MM.1S (cell line): ENCODE results near the gene WWTR1.

Experiments used
- DNase-seq: peaks from one replicate; pipeline ENCODE4 v3.0.0-alpha.2; 2015
- H2AFZ ChIP-seq: fragments of 300-600 bp; sonication (generic); 2 replicates; pipeline ENCODE4 v1.6.0; 2016; ENCODE audit warnings: antibody characterized with exemption, low read length
- H3F3A ChIP-seq: fragments of 300-600 bp; sonication (generic); 2 replicates; pipeline ENCODE4 v1.6.1; 2016; ENCODE audit warnings: mild to moderate bottlenecking, antibody characterized with exemption, low read length, moderate library complexity, mixed read lengths; ENCODE audit not compliant: insufficient read depth
- H3K27ac ChIP-seq: fragments of 300-600 bp; sonication (generic); 2 replicates; pipeline ENCODE4 v1.5.1; 2016; ENCODE audit warnings: mild to moderate bottlenecking, low read length
- H3K27me3 ChIP-seq: fragments of 300-600 bp; sonication (generic); replicated peaks from 2 replicates; pipeline ENCODE4 v1.6.0; 2016; ENCODE audit warnings: low read length; ENCODE audit not compliant: insufficient read depth
- H3K36me3 ChIP-seq: fragments of 300-600 bp; sonication (generic); replicated peaks from 2 replicates; pipeline ENCODE4 v1.6.1; 2016; ENCODE audit warnings: mild to moderate bottlenecking, low read length, mixed read lengths; ENCODE audit not compliant: insufficient read depth
- H3K4me1 ChIP-seq: fragments of 300-600 bp; sonication (generic); 2 replicates; pipeline ENCODE4 v1.6.1; 2016; ENCODE audit warnings: low read length, mixed read lengths
- H3K4me2 ChIP-seq: fragments of 300-600 bp; sonication (generic); 2 replicates; pipeline ENCODE4 v1.6.0; 2016; ENCODE audit warnings: low read depth, low read length
- H3K4me3 ChIP-seq: fragments of 300-600 bp; sonication (generic); 2 replicates; pipeline ENCODE4 v1.5.1; 2016; ENCODE audit warnings: low read length, mixed read lengths
- H3K79me2 ChIP-seq: fragments of 300-600 bp; sonication (generic); 2 replicates; pipeline ENCODE4 v1.6.1; 2016; ENCODE audit warnings: mixed run types, low read length, mixed read lengths
- H3K9ac ChIP-seq: fragments of 300-600 bp; sonication (generic); 2 replicates; pipeline ENCODE4 v1.6.1; 2016; ENCODE audit warnings: low read length, mixed read lengths
- H3K9me2 ChIP-seq: fragments of 300-600 bp; sonication (generic); replicated peaks from 2 replicates; pipeline ENCODE4 v1.6.1; 2016; ENCODE audit warnings: mild to moderate bottlenecking, low read length, mixed read lengths; ENCODE audit not compliant: insufficient read depth
- H3K9me3 ChIP-seq: fragments of 300-600 bp; sonication (generic); replicated peaks from 2 replicates; pipeline ENCODE4 v1.6.1; 2016; ENCODE audit warnings: mild to moderate bottlenecking, low read length, mixed read lengths; ENCODE audit not compliant: insufficient read depth
- H4K20me1 ChIP-seq: fragments of 300-600 bp; sonication (generic); 2 replicates; pipeline ENCODE4 v1.6.1; 2016; ENCODE audit warnings: mild to moderate bottlenecking, low read length, moderate library complexity, mixed read lengths; ENCODE audit not compliant: insufficient read depth
- EZH2 ChIP-seq: fragments of 300-600 bp; sonication (generic); optimal IDR thresholded peaks from 2 replicates; pipeline ENCODE3; 2017; ENCODE audit warnings: low read depth, mild to moderate bottlenecking, antibody characterized with exemption, low read length, mixed read lengths
- EZH2phosphoT487 ChIP-seq: fragments of 300-600 bp; sonication (generic); IDR thresholded peaks from 2 replicates; pipeline ENCODE4 v1.6.1; 2018; ENCODE audit warnings: antibody characterized with exemption, low read length
- TF ChIP-seq, protein P1 (sequence below): fragments of 300-600 bp; sonication (generic); IDR thresholded peaks from 2 replicates; pipeline ENCODE4 v1.5.1; 2016; ENCODE audit warnings: antibody characterized with exemption, low read length, mixed read lengths

WWTR1 gene

DNA sequence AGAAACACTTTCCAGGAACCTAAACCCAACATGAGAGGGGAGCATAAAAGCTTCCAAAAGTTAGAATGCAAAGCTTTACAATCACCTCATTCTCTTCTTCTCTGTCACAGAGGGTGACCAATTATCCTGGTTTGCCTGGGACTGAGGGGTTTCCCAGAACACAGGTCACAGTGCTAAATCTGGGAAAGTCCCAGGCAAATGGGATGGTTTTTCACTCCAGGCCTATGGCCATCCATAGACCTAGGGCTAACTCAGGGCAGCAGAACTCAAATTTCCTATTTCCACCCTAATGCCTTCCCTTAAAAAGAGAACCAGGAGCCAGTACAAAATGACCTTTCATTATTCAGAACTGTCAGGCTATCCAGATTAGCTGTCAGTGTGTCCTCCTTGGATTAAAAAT lies 106.3 kb downstream of the WWTR1 start:
- no peaks in the 10 kb centered on the region for H3K36me3 ChIP-seq
- no peak overlapping the region for H3K4me3 ChIP-seq
- H3K4me1 ChIP-seq = no peaks in the 10 kb centered on the region
- H3K79me2 ChIP-seq = no peaks in the 10 kb centered on the region
- no peaks in the 10 kb centered on the region for H3K9me2 ChIP-seq
- H4K20me1 ChIP-seq = no peaks in the 10 kb centered on the region
- no peaks in the 10 kb centered on the region for H3K27me3 ChIP-seq
- H3K4me2 ChIP-seq = no peak overlapping the region
- DNase-seq = no peak
- H3K27ac ChIP-seq = no peak overlapping the region
- H3F3A ChIP-seq = no peaks in the 10 kb centered on the region
- no peak overlapping the region for H2AFZ ChIP-seq
- TF ChIP-seq EZH2phosphoT487 (no peak), EZH2 (no peak)
- H3K9ac ChIP-seq = no peak overlapping the region
- no peaks in the 10 kb centered on the region for H3K9me3 ChIP-seq

DNA sequence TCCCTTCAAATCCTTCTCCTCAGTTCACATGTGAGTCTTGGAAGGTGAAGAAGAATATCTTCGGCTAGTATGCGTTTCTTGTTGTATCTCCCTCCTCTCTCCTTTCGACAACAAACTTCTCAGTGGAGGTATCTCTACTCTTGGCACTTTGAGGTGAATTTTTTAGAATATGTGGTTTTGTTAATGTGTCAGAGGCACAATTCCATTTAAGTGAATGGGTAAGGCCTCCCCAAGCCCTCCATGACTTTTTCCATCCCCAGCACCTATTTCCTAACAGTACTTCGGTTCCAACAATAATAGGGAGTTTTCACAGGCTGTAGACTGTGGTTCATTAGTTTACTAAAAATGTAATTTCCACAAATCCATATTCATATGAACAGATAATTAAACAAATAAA lies 109.2 kb downstream of the WWTR1 start:
- no peaks in the 10 kb centered on the region for H3K36me3 ChIP-seq
- H3K9me3 ChIP-seq = no peaks in the 10 kb centered on the region
- no peak overlapping the region for H3K9ac ChIP-seq
- H2AFZ ChIP-seq = no peak overlapping the region
- no peaks in the 10 kb centered on the region for H3K9me2 ChIP-seq
- H3K4me3 ChIP-seq = no peak overlapping the region
- no peaks in the 10 kb centered on the region for H3K27me3 ChIP-seq
- DNase-seq = no peak
- no peaks in the 10 kb centered on the region for H3F3A ChIP-seq
- TF ChIP-seq EZH2phosphoT487 = no peak
- TF ChIP-seq EZH2 = no peak
- TF ChIP-seq, protein P1, sequence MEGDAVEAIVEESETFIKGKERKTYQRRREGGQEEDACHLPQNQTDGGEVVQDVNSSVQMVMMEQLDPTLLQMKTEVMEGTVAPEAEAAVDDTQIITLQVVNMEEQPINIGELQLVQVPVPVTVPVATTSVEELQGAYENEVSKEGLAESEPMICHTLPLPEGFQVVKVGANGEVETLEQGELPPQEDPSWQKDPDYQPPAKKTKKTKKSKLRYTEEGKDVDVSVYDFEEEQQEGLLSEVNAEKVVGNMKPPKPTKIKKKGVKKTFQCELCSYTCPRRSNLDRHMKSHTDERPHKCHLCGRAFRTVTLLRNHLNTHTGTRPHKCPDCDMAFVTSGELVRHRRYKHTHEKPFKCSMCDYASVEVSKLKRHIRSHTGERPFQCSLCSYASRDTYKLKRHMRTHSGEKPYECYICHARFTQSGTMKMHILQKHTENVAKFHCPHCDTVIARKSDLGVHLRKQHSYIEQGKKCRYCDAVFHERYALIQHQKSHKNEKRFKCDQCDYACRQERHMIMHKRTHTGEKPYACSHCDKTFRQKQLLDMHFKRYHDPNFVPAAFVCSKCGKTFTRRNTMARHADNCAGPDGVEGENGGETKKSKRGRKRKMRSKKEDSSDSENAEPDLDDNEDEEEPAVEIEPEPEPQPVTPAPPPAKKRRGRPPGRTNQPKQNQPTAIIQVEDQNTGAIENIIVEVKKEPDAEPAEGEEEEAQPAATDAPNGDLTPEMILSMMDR = no peak
- no peaks in the 10 kb centered on the region for H3K4me1 ChIP-seq
- H3K27ac ChIP-seq = no peak overlapping the region
- H3K79me2 ChIP-seq = no peaks in the 10 kb centered on the region
- no peak overlapping the region for H3K4me2 ChIP-seq
- no peaks in the 10 kb centered on the region for H4K20me1 ChIP-seq

DNA sequence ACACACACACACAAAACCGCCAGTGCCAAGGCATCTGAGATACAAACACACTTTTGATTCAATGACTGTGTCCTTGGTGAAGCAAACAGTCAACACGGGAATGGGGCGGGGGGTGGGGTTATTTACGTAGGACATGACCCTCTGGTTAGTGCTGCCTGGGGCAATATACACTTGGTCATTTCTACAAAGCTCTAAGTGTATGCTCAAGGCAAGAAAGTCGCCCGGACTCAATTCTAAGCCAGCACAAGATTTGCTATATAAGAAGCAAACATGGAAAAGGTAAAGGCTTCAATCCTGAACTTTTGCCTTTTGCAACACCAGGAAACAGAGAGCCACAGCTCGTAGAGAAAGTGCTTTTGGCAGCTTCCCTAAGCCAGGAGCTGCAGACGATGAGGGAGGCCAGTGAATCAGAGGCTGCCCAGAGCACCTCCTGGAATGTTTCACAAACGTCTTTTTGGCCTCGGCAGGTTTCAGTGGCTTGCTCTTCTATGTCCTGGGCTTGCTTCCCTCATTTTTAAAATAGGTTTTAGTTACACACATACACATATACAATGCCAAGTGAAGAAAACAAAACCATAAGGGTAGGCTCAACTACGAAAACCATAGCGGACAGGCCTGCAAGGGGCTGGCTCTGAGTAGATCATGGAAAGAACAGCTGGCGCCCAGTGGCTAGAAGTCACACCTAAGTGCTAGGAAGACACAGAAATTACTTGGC lies 109.7 kb downstream of the WWTR1 start:
- H3K9me3 ChIP-seq = no peaks in the 10 kb centered on the region
- TF ChIP-seq EZH2phosphoT487 (no peak), EZH2 (no peak)
- TF ChIP-seq, protein P1 = no peak
- no peaks in the 10 kb centered on the region for H3F3A ChIP-seq
- H3K9ac ChIP-seq = no peak overlapping the region
- no peak overlapping the region for H2AFZ ChIP-seq
- H3K27me3 ChIP-seq = no peaks in the 10 kb centered on the region
- no peaks in the 10 kb centered on the region for H3K9me2 ChIP-seq
- H3K4me3 ChIP-seq = no peak overlapping the region
- no peak for DNase-seq
- H3K4me1 ChIP-seq = no peaks in the 10 kb centered on the region
- H3K4me2 ChIP-seq = no peak overlapping the region
- no peaks in the 10 kb centered on the region for H3K79me2 ChIP-seq
- H4K20me1 ChIP-seq = no peaks in the 10 kb centered on the region
- H3K36me3 ChIP-seq = no peaks in the 10 kb centered on the region
- H3K27ac ChIP-seq = no peak overlapping the region

DNA sequence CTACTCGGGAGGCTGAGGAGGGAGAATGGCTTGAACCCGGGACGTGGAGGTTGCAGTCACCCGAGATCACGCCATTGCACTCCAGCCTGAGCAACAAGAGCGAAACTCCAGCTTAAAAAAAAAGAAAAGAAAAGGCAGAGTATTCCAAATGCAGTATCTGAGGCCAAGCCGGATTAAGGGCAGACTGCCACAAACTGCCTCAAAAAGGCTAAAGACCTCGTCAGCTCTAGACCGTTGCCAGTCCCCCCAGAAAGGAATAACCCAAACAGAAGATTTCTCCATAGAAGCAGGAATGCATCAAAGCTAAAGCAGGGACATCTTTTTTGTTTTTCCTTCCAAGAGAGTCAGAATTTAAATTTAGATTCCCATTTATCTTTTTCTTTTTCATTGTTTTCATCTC lies 110.4 kb downstream of the WWTR1 start:
- Histone ChIP-seq H3F3A (no peaks in the 10 kb centered on the region), H3K4me2 (no peak overlapping the region), H3K9me3 (no peaks in the 10 kb centered on the region), H4K20me1 (no peaks in the 10 kb centered on the region), H3K27ac (no peak overlapping the region), H2AFZ (no peak overlapping the region), H3K27me3 (no peaks in the 10 kb centered on the region), H3K9ac (no peak overlapping the region), H3K4me1 (no peaks in the 10 kb centered on the region), H3K79me2 (no peaks in the 10 kb centered on the region), H3K4me3 (no peak overlapping the region), H3K9me2 (no peaks in the 10 kb centered on the region), H3K36me3 (no peaks in the 10 kb centered on the region)
- TF ChIP-seq, protein P1 = no peak
- TF ChIP-seq EZH2phosphoT487 = no peak
- no peak for TF ChIP-seq EZH2
- no peak for DNase-seq
